Activated CD4-positive, alpha-beta T cell treated with anti-CD3 and anti-CD28 coated beads, Interleukin-2, amount 10 ng/mL, durations not matched to agents 24 days and 14 days (primary cell): ENCODE results near the gene TP53I11. TPM values are rescaled to one million over a fixed set of nuclear protein-coding genes. Genes with fewer than 3 reads are reported as not detected.
A peak's percentile ranks its signal among the peaks of the same experiment; 100 is the strongest.

ENCODE experiments used
- DNase-seq: peaks from one replicate; pipeline ENCODE4 v3.0.0; 2022
- H3K27ac Mint-ChIP-seq: one replicate; pipeline ENCODE4 v1.8.0; 2022; ENCODE audit warnings: mild to moderate bottlenecking, mixed read lengths
- H3K27me3 Mint-ChIP-seq: one replicate; pipeline ENCODE4 v1.8.0; 2022; ENCODE audit warnings: mixed read lengths
- H3K36me3 Mint-ChIP-seq: one replicate; pipeline ENCODE4 v1.8.0; 2022; ENCODE audit warnings: low read depth, mild to moderate bottlenecking, mixed read lengths
- H3K4me1 Mint-ChIP-seq: one replicate; pipeline ENCODE4 v1.8.0; 2021; ENCODE audit warnings: mixed read lengths
- H3K4me3 Mint-ChIP-seq: one replicate; pipeline ENCODE4 v1.8.0; 2022; ENCODE audit warnings: mild to moderate bottlenecking, moderate library complexity, mixed read lengths
- H3K9me3 Mint-ChIP-seq: one replicate; pipeline ENCODE4 v1.8.0; 2021; ENCODE audit warnings: mixed read lengths
- intact Hi-C: fragments of 100-400 bp; cut with micrococcal nuclease; formaldehyde crosslinking; loops from one replicate; pipeline ENCODE4 v1.15.1; 2023
- total RNA-seq: library from RNA; stranded (reverse); gene quantifications from 2 replicates; pipeline ENCODE4 v1.2.3, GENCODE V29; 2022

The TP53I11 gene
- total RNA-seq, 1 donor from 2014 or later, result 9.1 TPM

GRCh38 chr11:44934735-44935250 lies 15.9 kb downstream of the TP53I11 start:
- no peak overlapping the region for H3K4me3 Mint-ChIP-seq
- no peaks in the 10 kb centered on the region for H3K36me3 Mint-ChIP-seq
- H3K9me3 Mint-ChIP-seq, result no peaks in the 10 kb centered on the region
- H3K4me1 Mint-ChIP-seq, result no peaks in the 10 kb centered on the region
- no peak for DNase-seq
- H3K27ac Mint-ChIP-seq, result no peak overlapping the region
- intact Hi-C loops, result loop anchor here (5.0 kb wide), 1 partner anchor 398 kb away; no protein-coding TSS in a partner anchor
- H3K27me3 Mint-ChIP-seq, result peaks cover 3% of the 10 kb centered on the region

DNA sequence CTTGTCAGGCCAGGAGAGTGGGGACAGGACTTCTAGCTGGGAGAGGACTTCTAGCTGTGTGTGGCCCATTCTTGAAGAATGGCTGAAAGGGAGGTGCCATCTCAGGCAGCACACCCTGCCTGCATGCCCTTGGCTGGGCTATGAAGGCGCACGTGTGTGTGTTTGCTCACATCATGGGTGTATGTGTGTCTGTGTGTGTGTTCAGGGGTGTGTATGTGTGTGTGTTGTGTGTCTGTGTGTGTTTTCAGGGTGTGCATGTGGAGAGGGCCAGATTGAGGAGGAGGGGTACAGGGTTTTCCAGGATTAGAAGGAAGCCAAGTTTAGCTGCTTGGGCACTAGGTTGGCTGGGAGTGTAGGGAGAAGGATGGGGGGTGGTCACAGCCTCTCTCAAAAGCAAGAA lies 16.6 kb downstream of the TP53I11 start:
- H3K27me3 Mint-ChIP-seq, result peaks cover 3% of the 10 kb centered on the region
- no peak overlapping the region for H3K4me3 Mint-ChIP-seq
- intact Hi-C loops, result no loop called here
- no peaks in the 10 kb centered on the region for H3K9me3 Mint-ChIP-seq
- no peak for DNase-seq
- H3K27ac Mint-ChIP-seq, result no peak overlapping the region
- H3K4me1 Mint-ChIP-seq, result no peaks in the 10 kb centered on the region
- H3K36me3 Mint-ChIP-seq, result no peaks in the 10 kb centered on the region

- no peaks in the 10 kb centered on the region for H3K4me1 Mint-ChIP-seq
- no peaks in the 10 kb centered on the region for H3K9me3 Mint-ChIP-seq
- intact Hi-C loops, result no loop called here
- no peak overlapping the region for H3K4me3 Mint-ChIP-seq
- H3K36me3 Mint-ChIP-seq, result no peaks in the 10 kb centered on the region
- H3K27ac Mint-ChIP-seq, result no peak overlapping the region
- H3K27me3 Mint-ChIP-seq, result peaks cover 3% of the 10 kb centered on the region
- DNase-seq, result no peak
Observed at GRCh38 chr11:44931466-44931865, 19.2 kb downstream of the TP53I11 start.

GRCh38 chr11:44930588-44931302 lies 19.9 kb downstream of the TP53I11 start:
- H3K36me3 Mint-ChIP-seq, result no peaks in the 10 kb centered on the region
- H3K9me3 Mint-ChIP-seq, result no peaks in the 10 kb centered on the region
- DNase-seq, result no peak
- H3K27ac Mint-ChIP-seq, result no peak overlapping the region
- H3K4me1 Mint-ChIP-seq, result no peaks in the 10 kb centered on the region
- peaks cover 3% of the 10 kb centered on the region for H3K27me3 Mint-ChIP-seq
- intact Hi-C loops, result no loop called here
- no peak overlapping the region for H3K4me3 Mint-ChIP-seq

DNA sequence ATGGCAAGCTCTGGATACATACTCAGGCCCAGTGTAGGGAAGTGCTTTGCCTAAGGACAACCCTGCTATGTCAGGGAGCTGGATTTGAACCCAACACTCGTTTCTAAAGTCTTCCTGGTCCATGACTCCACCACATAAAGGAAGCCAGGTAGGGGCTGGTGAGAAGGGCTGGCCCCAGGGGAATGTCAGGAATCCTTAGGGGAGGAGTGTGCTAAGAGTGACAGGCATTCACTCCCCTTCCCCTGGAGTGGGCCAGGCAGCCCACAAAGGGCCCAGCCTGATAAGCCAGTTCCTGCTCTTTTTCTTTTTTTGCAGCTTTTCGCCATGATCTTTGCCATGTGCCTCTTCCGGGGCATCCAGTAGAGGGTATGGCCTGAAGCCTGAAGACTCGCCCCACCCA lies 21.9 kb downstream of the TP53I11 start:
- H3K27me3 Mint-ChIP-seq, result peaks cover 3% of the 10 kb centered on the region

GRCh38 chr11:44928144-44928543 lies 22.5 kb downstream of the TP53I11 start:
- H3K9me3 Mint-ChIP-seq, result no peaks in the 10 kb centered on the region
- intact Hi-C loops, result no loop called here
- H3K4me3 Mint-ChIP-seq, result no peak overlapping the region
- DNase-seq, result no peak
- H3K27ac Mint-ChIP-seq, result no peak overlapping the region
- H3K36me3 Mint-ChIP-seq, result no peaks in the 10 kb centered on the region
- H3K27me3 Mint-ChIP-seq, result peaks cover 3% of the 10 kb centered on the region
- H3K4me1 Mint-ChIP-seq, result no peaks in the 10 kb centered on the region

More for the DNA sequence above, 21.9 kb downstream of the TP53I11 start:
- no peaks in the 10 kb centered on the region for H3K4me1 Mint-ChIP-seq
- no peak for DNase-seq
- H3K4me3 Mint-ChIP-seq, result no peak overlapping the region
- no peaks in the 10 kb centered on the region for H3K9me3 Mint-ChIP-seq
- H3K36me3 Mint-ChIP-seq, result no peaks in the 10 kb centered on the region
- no peak overlapping the region for H3K27ac Mint-ChIP-seq
- intact Hi-C loops, result no loop called here

DNA sequence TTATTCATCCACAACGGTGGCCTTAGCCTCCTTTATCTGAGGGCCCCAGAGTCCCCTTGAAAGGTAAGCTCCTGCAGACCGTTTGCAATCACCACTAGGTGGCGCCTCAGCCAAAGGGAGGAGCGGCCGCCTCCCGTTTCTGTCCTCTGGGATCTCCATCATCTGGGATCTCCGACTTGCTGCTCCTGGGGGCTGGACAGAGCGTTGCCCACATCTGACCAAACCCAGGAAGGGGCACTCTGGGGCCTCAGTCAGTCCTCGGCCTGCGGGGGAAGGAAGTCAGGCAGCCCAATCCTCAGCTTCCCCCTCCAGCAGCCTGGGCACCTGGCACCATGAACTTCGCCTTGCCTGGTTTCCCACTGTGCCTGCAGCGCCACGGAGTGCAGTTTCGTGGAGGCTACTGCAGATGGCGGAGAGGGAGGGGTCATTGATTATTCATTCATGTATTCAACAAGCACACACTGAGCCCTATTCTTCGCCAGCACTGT lies 23.5 kb downstream of the TP53I11 start:
- H3K27me3 Mint-ChIP-seq, result peaks cover 3% of the 10 kb centered on the region
- H3K4me1 Mint-ChIP-seq, result no peaks in the 10 kb centered on the region
- no peaks in the 10 kb centered on the region for H3K9me3 Mint-ChIP-seq
- intact Hi-C loops, result loop anchor here (1.0 kb wide), 1 partner anchor 176 kb away; no protein-coding TSS in a partner anchor
- H3K27ac Mint-ChIP-seq, result no peak overlapping the region
- H3K36me3 Mint-ChIP-seq, result no peaks in the 10 kb centered on the region
- H3K4me3 Mint-ChIP-seq, result no peak overlapping the region
- peak; percentile 84 for DNase-seq

DNA sequence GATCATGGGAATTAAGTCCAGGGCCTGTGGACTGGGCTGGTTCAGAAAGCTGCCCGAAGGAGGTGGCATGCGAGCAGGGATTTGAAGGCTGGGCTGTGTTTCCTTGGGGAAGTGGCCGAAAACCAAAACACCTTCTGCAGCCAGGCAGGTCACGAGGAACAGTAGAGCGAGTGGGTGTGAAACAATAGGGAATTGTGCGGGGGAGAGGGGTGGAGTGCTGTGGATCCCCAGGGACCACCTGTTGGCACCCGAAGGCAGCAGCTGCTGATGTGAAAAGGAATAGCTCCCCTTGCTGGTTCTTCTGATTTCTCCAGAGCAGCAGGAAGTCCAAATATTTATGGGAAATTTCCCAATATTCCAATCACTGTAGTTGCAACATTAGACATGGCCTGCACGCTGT lies 24.6 kb downstream of the TP53I11 start:
- intact Hi-C loops, result no loop called here
- H3K36me3 Mint-ChIP-seq, result no peaks in the 10 kb centered on the region

GRCh38 chr11:44923806-44924205 lies 26.9 kb downstream of the TP53I11 start:
- no peaks in the 10 kb centered on the region for H3K9me3 Mint-ChIP-seq
- no peak for DNase-seq
- no peak overlapping the region for H3K4me3 Mint-ChIP-seq
- no peaks in the 10 kb centered on the region for H3K4me1 Mint-ChIP-seq
- H3K27ac Mint-ChIP-seq, result no peak overlapping the region
- intact Hi-C loops, result no loop called here
- H3K27me3 Mint-ChIP-seq, result no peaks in the 10 kb centered on the region
- H3K36me3 Mint-ChIP-seq, result no peaks in the 10 kb centered on the region

More for the DNA sequence above, 24.6 kb downstream of the TP53I11 start:
- no peaks in the 10 kb centered on the region for H3K4me1 Mint-ChIP-seq
- no peak overlapping the region for H3K27ac Mint-ChIP-seq
- no peak overlapping the region for H3K4me3 Mint-ChIP-seq
- no peaks in the 10 kb centered on the region for H3K9me3 Mint-ChIP-seq
- DNase-seq, result no peak
- peaks cover 3% of the 10 kb centered on the region for H3K27me3 Mint-ChIP-seq

DNA sequence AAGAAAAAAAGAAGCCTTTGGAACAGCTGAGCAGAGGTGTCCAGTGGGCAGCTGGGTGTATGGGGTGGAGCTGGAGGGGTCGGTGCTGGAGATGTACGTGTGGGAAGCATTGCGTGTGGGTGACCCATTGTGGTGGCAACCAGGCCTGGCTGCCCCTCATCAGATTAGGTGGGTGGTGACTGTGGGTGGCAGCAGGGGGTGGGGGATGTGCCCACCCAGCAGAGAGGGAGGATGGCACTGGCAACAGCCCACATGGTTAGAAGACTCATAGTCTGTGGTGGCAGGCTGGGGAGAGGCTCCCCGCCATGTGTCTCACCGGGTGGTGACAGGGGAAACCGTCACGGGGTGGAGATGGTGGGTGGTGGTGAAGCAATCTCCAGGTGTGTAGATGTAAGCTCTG lies 27.6 kb downstream of the TP53I11 start:
- no peaks in the 10 kb centered on the region for H3K27me3 Mint-ChIP-seq
- H3K4me1 Mint-ChIP-seq, result no peaks in the 10 kb centered on the region
- no peak overlapping the region for H3K27ac Mint-ChIP-seq
- H3K36me3 Mint-ChIP-seq, result no peaks in the 10 kb centered on the region
- H3K4me3 Mint-ChIP-seq, result no peak overlapping the region
- DNase-seq, result no peak
- no peaks in the 10 kb centered on the region for H3K9me3 Mint-ChIP-seq
- intact Hi-C loops, result no loop called here

GRCh38 chr11:44920451-44920850 lies 30.2 kb downstream of the TP53I11 start:
- Mint-ChIP-seq H3K4me3 (no peak overlapping the region), H3K27me3 (no peaks in the 10 kb centered on the region), H3K4me1 (no peaks in the 10 kb centered on the region), H3K9me3 (no peaks in the 10 kb centered on the region), H3K36me3 (no peaks in the 10 kb centered on the region), H3K27ac (no peak overlapping the region)
- intact Hi-C loops, result no loop called here
- DNase-seq, result no peak

- Mint-ChIP-seq H3K27ac (no peak overlapping the region), H3K4me3 (no peak overlapping the region)
Observed at GRCh38 chr11:44917741-44918140, 32.9 kb downstream of the TP53I11 start.

DNA sequence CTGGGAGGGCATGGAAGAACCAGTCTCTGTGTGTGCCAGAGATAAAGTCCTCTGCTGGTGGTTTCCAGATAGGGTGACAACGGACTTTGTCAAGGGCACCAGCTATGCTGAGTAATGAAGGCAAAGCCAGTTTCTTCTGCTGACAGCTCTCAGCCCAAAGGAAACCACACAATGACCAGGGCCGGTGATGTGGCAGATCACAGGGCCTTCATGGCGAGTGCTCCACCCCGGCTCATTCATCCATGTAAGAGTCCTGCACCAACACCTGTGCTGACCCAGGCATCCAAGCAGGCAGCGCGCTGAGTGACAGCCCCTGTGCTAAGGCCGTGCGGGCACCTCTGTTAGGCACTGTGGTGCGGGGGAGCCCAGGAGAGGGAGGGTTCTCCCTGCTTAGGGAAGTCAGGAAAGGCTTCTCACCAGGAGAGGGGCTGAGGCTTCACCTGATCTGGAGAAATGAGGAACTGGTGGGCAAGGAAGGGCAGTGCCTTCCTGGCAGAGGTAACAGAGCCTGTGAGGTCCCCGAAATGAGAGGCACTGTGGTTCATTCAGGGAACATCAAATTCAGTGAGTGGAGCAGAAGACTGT lies 33.8 kb downstream of the TP53I11 start:
- intact Hi-C loops, result no loop called here
- no peak for DNase-seq
- Mint-ChIP-seq H3K4me3 (no peak overlapping the region), H3K4me1 (no peaks in the 10 kb centered on the region), H3K27me3 (no peaks in the 10 kb centered on the region), H3K9me3 (no peaks in the 10 kb centered on the region), H3K27ac (no peak overlapping the region), H3K36me3 (no peaks in the 10 kb centered on the region)

More at GRCh38 chr11:44917741-44918140, 32.9 kb downstream of the TP53I11 start:
- no peaks in the 10 kb centered on the region for H3K36me3 Mint-ChIP-seq
- no peak for DNase-seq
- no peaks in the 10 kb centered on the region for H3K4me1 Mint-ChIP-seq
- intact Hi-C loops, result no loop called here
- H3K9me3 Mint-ChIP-seq, result no peaks in the 10 kb centered on the region
- H3K27me3 Mint-ChIP-seq, result no peaks in the 10 kb centered on the region

DNA sequence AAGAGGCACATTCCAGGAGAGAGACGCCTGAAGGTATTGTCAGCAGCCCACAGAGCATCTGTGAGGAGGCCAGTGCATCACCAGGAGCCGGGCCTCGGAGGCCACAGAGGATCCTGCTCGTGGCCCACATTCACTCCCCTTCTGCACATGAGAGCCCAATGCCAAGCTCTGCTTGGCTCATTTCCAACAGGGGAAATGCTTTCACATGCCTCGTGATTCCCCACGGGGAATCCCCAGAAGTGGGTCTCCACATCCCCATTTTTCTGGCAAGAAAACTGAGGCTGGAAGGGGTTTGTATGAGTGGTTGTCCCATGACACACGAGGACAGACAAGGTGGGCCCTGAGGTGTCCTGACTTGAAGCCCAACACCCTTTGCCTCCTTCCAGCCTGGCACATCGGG lies 34.4 kb downstream of the TP53I11 start:
- Mint-ChIP-seq H3K4me1 (no peaks in the 10 kb centered on the region), H3K27ac (no peak overlapping the region)

More for the DNA sequence above, 34.4 kb downstream of the TP53I11 start:
- H3K4me3 Mint-ChIP-seq, result no peak overlapping the region
- H3K9me3 Mint-ChIP-seq, result no peaks in the 10 kb centered on the region
- intact Hi-C loops, result no loop called here
- H3K27me3 Mint-ChIP-seq, result no peaks in the 10 kb centered on the region
- H3K36me3 Mint-ChIP-seq, result no peaks in the 10 kb centered on the region
- DNase-seq, result no peak
